CD14-positive monocyte (primary cell): Measurements from ENCODE around the gene CTAG2. TPM values are rescaled to one million over a fixed set of nuclear protein-coding genes. Genes with fewer than 3 reads are reported as not detected.
"Not testable (repeated sequence)": the region's sequence is repeated elsewhere in the genome, so short reads cannot be mapped to it uniquely, and the experiment has no call there.

Experiments used
- DNase-seq, 3 donors: peaks; one replicate each; pipeline ENCODE4 v3.0.0-alpha.2; 2011 to 2022
- H2AFZ ChIP-seq: 2 replicates; pipeline ENCODE4 v1.6.0; 2012; ENCODE audit warnings: mild to moderate bottlenecking, low read depth, low read length, inconsistent platforms; ENCODE audit not compliant: insufficient read depth, poor library complexity, severe bottlenecking
- H3K27ac ChIP-seq, 2 donors: 1 replicate in 1 of 2; 2 replicates in 1 of 2; pipeline ENCODE4 v1.5.1; 2012 to 2013; ENCODE audit warnings: low read length in 2 of 2, control low read depth in 1 of 2, inconsistent platforms in 1 of 2, low read depth in 1 of 2, mild to moderate bottlenecking in 1 of 2
- H3K27me3 ChIP-seq, 2 donors: one replicate each; pipeline versions ENCODE4 v1.6.0 to v1.6.1; 2011 to 2013; ENCODE audit warnings: low read length in 2 of 2; ENCODE audit not compliant: control insufficient read depth in 2 of 2, insufficient read depth in 2 of 2
- H3K36me3 ChIP-seq, 2 donors: replicated peaks in 1 of 2; 1 replicate in 1 of 2; 2 replicates in 1 of 2; pipeline versions ENCODE4 v1.5.1 to v1.6.1; 2012 to 2013; ENCODE audit warnings: low read length in 2 of 2, control low read depth in 1 of 2, inconsistent platforms in 1 of 2, mild to moderate bottlenecking in 1 of 2; ENCODE audit not compliant: insufficient read depth in 2 of 2, control insufficient read depth in 1 of 2
- H3K4me1 ChIP-seq, 2 donors: 1 replicate in 1 of 2; 2 replicates in 1 of 2; pipeline versions ENCODE4 v1.5.1 to v1.6.1; 2012 to 2013; ENCODE audit warnings: low read length in 2 of 2, control low read depth in 1 of 2, inconsistent platforms in 1 of 2, mild to moderate bottlenecking in 1 of 2, moderate library complexity in 1 of 2; ENCODE audit not compliant: insufficient read depth in 2 of 2, control insufficient read depth in 1 of 2
- H3K4me2 ChIP-seq: replicated peaks from 2 replicates; pipeline ENCODE3; 2012; ENCODE audit warnings: low read length, moderate library complexity, mild to moderate bottlenecking; ENCODE audit not compliant: poor library complexity, severe bottlenecking; ENCODE audit errors: extremely low read depth
- H3K4me3 ChIP-seq, 3 experiments: fragments of 200-600 bp in 1 of 3; sonication (generic) in 1 of 3; replicated peaks in 1 of 3; 1 replicate in 2 of 3; 2 replicates in 1 of 3; pipeline ENCODE4 v1.5.1; 2011 to 2013; ENCODE audit warnings: low read length in 3 of 3, mild to moderate bottlenecking in 3 of 3, control low read depth in 2 of 3, low read depth in 2 of 3, inconsistent platforms in 1 of 3, moderate library complexity in 1 of 3
- H3K79me2 ChIP-seq: 2 replicates; pipeline ENCODE4 v1.6.0; 2012; ENCODE audit warnings: mild to moderate bottlenecking, control low read depth, inconsistent platforms, low read length, moderate library complexity; ENCODE audit not compliant: insufficient read depth
- H3K9ac ChIP-seq: 2 replicates; pipeline ENCODE4 v1.6.0; 2017; ENCODE audit warnings: low read length, mild to moderate bottlenecking; ENCODE audit not compliant: insufficient read depth, poor library complexity, severe bottlenecking
- H3K9me3 ChIP-seq, 2 donors: replicated peaks in 1 of 2; 1 replicate in 1 of 2; 2 replicates in 1 of 2; pipeline versions ENCODE4 v1.5.1 to v1.6.1; 2012 to 2013; ENCODE audit warnings: low read length in 2 of 2, control low read depth in 1 of 2; ENCODE audit not compliant: control insufficient read depth in 1 of 2, insufficient read depth in 1 of 2
- H4K20me1 ChIP-seq: 2 replicates; pipeline ENCODE4 v1.6.0; 2012; ENCODE audit warnings: mild to moderate bottlenecking, low read length, control low read depth, moderate library complexity; ENCODE audit not compliant: insufficient read depth
- H3K27ac Mint-ChIP-seq, 7 donors: one replicate each; pipeline ENCODE4 v1.8.0; 2020; ENCODE audit warnings: mild to moderate bottlenecking in 7 of 7, mixed read lengths in 7 of 7, moderate library complexity in 6 of 7, inconsistent platforms in 2 of 7
- H3K27me3 Mint-ChIP-seq, 3 donors: one replicate each; pipeline ENCODE4 v1.8.0; 2021 to 2022; ENCODE audit warnings: low read depth in 3 of 3, mild to moderate bottlenecking in 3 of 3, mixed read lengths in 3 of 3, moderate library complexity in 3 of 3, inconsistent platforms in 1 of 3
- H3K36me3 Mint-ChIP-seq, 2 donors: one replicate each; pipeline ENCODE4 v1.8.0; 2020; ENCODE audit warnings: mixed read lengths in 2 of 2, inconsistent platforms in 1 of 2, mild to moderate bottlenecking in 1 of 2
- H3K4me1 Mint-ChIP-seq: one replicate; pipeline ENCODE4 v1.8.0; 2020; ENCODE audit warnings: mild to moderate bottlenecking, mixed read lengths
- H3K4me3 Mint-ChIP-seq, 2 donors: one replicate each; pipeline ENCODE4 v1.8.0; 2020; ENCODE audit warnings: mild to moderate bottlenecking in 2 of 2, mixed read lengths in 2 of 2, moderate library complexity in 1 of 2
- H3K9me3 Mint-ChIP-seq, 7 donors: one replicate each; pipeline ENCODE4 v1.8.0; 2020 to 2022; ENCODE audit warnings: mixed read lengths in 7 of 7, mild to moderate bottlenecking in 6 of 7, moderate library complexity in 6 of 7, inconsistent platforms in 2 of 7
- WGBS: methylation state at CpG from one replicate; pipeline ENCODE4 v1.1.5; 2013; ENCODE audit warnings: missing lambda C conversion rate; ENCODE audit not compliant: insufficient coverage; 5-methylcytosine and 5-hydroxymethylcytosine counted together
- intact Hi-C, 2 donors: fragments of 100-400 bp; cut with micrococcal nuclease; formaldehyde crosslinking; loops; one replicate each; pipeline versions ENCODE4 v1.15.0 to v1.15.1; 2023
- polyA plus RNA-seq, 3 donors: library from polyadenylated mRNA; depleted of rRNA in 1 of 3; unstranded in 2 of 3; stranded (reverse) in 1 of 3; fragments of 300-500 nt in 2 of 3; fragments of >200 nt in 1 of 3; fragmentation: Illumina TruSeq in 2 of 3; gene quantifications; 1 replicate in 2 of 3; 2 replicates in 1 of 3; pipeline ENCODE4 v1.2.3, GENCODE V29; 2012 to 2021

The CTAG2 gene
- polyA plus RNA-seq, 3 donors = not detected

DNA sequence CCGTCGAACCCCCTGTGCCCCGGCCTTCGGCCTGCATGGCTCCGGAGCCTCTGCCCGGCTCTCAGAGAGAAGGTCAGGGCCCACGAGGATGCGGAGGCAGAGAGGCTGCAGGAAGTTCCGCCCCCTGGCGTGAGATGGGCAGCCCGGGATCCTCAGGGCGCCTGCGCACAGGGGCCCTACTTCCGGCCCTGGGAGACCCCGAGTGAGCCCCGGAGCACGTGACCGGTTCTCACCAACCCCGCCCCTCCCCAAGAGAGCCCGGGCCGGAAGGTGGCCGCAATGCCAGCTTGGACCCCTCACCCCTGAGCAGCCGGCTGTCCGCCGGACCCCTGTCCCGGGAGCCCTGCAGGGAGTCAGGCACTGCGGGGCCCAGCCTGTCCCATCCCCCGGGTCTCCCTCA, 34.2 kb downstream of the CTAG2 start, which contains the start of gene CTAG1B:
Gene CTAG1B, minus strand, starts transcription at position 101 of the 400 bp plus-strand sequence. Its CDS starts 64 bp downstream, at position 37.
- H3K4me1 ChIP-seq, H3K9me3 ChIP-seq, DNase-seq, H3K27me3 ChIP-seq, H3K27ac Mint-ChIP-seq, H3K4me3 Mint-ChIP-seq, H3K36me3 ChIP-seq, H3K79me2 ChIP-seq, H3K27ac ChIP-seq, intact Hi-C loops, H3K4me2 ChIP-seq, H3K36me3 Mint-ChIP-seq, H3K9ac ChIP-seq, H2AFZ ChIP-seq, H3K4me1 Mint-ChIP-seq, H4K20me1 ChIP-seq, H3K27me3 Mint-ChIP-seq, H3K4me3 ChIP-seq: not testable (repeated sequence)
- WGBS = no CpG with 5 or more reads among the region's 28 CpGs
- peaks cover 2 to 11% (median 3%) of the 10 kb centered on the region in 7 donors for H3K9me3 Mint-ChIP-seq

DNA sequence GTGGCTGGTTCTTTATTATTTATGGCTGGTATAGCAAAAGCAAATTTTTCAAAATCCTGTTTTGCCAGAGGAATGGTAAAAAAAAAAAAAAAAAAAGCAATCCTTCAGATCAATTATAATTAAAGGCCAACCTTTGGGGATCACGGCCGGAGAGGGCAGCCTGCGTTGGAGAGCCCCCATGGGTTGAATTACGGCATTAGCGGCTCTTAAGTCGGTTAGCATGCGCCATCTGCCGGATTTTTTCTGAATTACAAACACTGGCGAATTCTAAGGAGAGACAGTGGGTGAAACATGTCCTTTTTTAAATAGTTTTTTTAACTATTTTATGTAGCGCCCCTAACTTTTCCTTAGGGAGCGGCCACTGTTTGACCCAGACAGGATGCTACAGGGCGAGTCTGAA, 39.8 kb downstream of the CTAG2 start:
- H2AFZ ChIP-seq, H3K4me1 Mint-ChIP-seq, H3K36me3 ChIP-seq, H3K79me2 ChIP-seq, intact Hi-C loops, H3K9me3 ChIP-seq, H3K36me3 Mint-ChIP-seq, H3K4me3 ChIP-seq, H3K4me3 Mint-ChIP-seq, H3K27me3 Mint-ChIP-seq, H3K27ac ChIP-seq, DNase-seq, H3K4me1 ChIP-seq, H3K27ac Mint-ChIP-seq, H3K27me3 ChIP-seq, H3K9ac ChIP-seq, H3K4me2 ChIP-seq, H4K20me1 ChIP-seq: not testable (repeated sequence)
- WGBS = no CpG with 5 or more reads among the region's 12 CpGs
- H3K9me3 Mint-ChIP-seq = peaks cover 2 to 11% (median 3%) of the 10 kb centered on the region in 7 donors

DNA sequence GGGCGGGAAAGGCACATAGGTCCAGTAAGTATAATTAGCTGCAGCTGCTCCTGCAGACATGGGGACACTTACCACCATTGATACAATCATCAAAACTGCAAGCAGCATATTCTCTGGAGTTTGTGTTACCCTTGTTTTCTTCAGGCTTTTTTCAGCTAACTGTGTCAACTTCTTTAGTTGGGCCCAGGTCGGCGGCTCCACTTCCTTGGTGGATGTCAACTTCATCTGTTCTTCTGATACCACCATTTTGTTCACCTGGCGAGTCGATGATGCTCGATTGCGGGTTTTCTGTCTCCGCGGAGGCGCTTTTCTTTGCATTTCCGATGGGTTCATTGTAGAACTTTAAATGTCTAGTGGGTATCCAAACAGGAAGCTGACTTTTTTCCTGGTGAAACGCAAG, 42.2 kb downstream of the CTAG2 start:
- DNase-seq, H3K9ac ChIP-seq, H3K27ac ChIP-seq, H3K4me1 Mint-ChIP-seq, H3K27me3 ChIP-seq, H3K9me3 ChIP-seq, H4K20me1 ChIP-seq, H2AFZ ChIP-seq, intact Hi-C loops, H3K4me3 ChIP-seq, H3K27me3 Mint-ChIP-seq, H3K27ac Mint-ChIP-seq, H3K36me3 ChIP-seq, H3K4me1 ChIP-seq, H3K4me3 Mint-ChIP-seq, H3K4me2 ChIP-seq, H3K36me3 Mint-ChIP-seq, H3K79me2 ChIP-seq, H3K9me3 Mint-ChIP-seq: not testable (repeated sequence)
- no CpG with 5 or more reads among the region's 12 CpGs for WGBS

DNA sequence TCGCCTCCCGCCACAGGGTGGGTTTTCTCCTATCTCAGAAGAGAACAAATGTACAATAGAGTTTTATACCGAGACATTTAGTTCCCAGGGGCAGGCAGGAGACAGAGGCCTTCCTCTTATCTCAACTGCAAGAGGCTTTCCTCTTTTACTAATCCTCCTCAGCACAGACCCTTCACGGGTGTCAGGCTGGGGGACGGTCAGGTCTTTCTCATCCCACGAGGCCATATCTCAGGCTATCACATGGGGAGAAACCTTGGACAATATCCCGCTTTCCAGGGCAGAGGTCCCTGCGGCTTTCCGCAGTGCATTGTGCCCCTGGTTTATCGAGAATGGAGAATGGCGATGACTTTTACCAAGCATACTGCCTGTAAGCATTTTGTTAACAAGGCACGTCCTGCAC, 44.6 kb downstream of the CTAG2 start:
- H3K9ac ChIP-seq, H3K4me2 ChIP-seq, H4K20me1 ChIP-seq, H3K36me3 ChIP-seq, H3K4me3 ChIP-seq, intact Hi-C loops, H3K9me3 Mint-ChIP-seq, H3K36me3 Mint-ChIP-seq, H3K27me3 ChIP-seq, H3K27me3 Mint-ChIP-seq, H3K27ac ChIP-seq, H3K27ac Mint-ChIP-seq, DNase-seq, H3K4me3 Mint-ChIP-seq, H3K9me3 ChIP-seq, H3K79me2 ChIP-seq, H3K4me1 ChIP-seq, H2AFZ ChIP-seq: not testable (repeated sequence)
- 100% methylated on average over 2 of the region's 12 CpGs for WGBS
- peaks cover 14% of the 10 kb centered on the region for H3K4me1 Mint-ChIP-seq
